A549 (cell line): ENCODE data around the gene ESYT3. TPM values are rescaled to one million over a fixed set of nuclear protein-coding genes. Genes with fewer than 3 reads are reported as not detected.

Experiments
- ATAC-seq, 2 experiments: fragments of 200-7000 bp in 1 of 2; fragments of >200 bp in 1 of 2; cut with Nextera tagmentation in 1 of 2; cut with Tn5 transposase in 1 of 2; 3 replicates each; pipeline versions ENCODE4 v1.8.0 to v1.9.1; 2018 to 2020; ENCODE audit warnings: mild to moderate bottlenecking in 1 of 2, moderate library complexity in 1 of 2
- CTCF ChIA-PET: fragments of 300-600 bp; sonication (Branson Sonifier 250); formaldehyde crosslinking; extraction: SDS; loops from one replicate; lab custom pipeline; 2021; ENCODE audit warnings: antibody characterized with exemption, inconsistent platforms; lab: Yijun Ruan, JAX
- POLR2A ChIA-PET: fragments of 350-600 bp; formaldehyde crosslinking; extraction: SDS; loops from one replicate; lab custom pipeline; 2021; ENCODE audit warnings: antibody characterized with exemption, inconsistent platforms; lab: Yijun Ruan, JAX
- DNase-seq, 2 experiments: peaks; one replicate each; pipeline versions ENCODE4 v3.0.0 to v3.0.0-alpha.2; 2011 to 2016; ENCODE audit warnings: low read depth in 1 of 2, low spot score in 1 of 2
- FAIRE-seq: peaks from 2 replicates; lab custom pipeline; 2011; peaks lifted over from hg19 to GRCh38; lab: Jason Lieb, UNC
- H3K27ac ChIP-seq, 2 experiments: fragments of >200 bp; sonication (Bioruptor Twin); formaldehyde crosslinking; 3 replicates each; pipeline ENCODE4 v1.5.1; 2016 to 2017
- H3K4me1 ChIP-seq: fragments of >200 bp; sonication (Bioruptor Twin); formaldehyde crosslinking; 3 replicates; pipeline ENCODE4 v1.6.1; 2016
- H3K4me2 ChIP-seq: fragments of >200 bp; sonication (Bioruptor Twin); formaldehyde crosslinking; 3 replicates; pipeline ENCODE4 v1.6.1; 2016
- H3K4me3 ChIP-seq: fragments of >200 bp; sonication (Bioruptor Twin); formaldehyde crosslinking; 3 replicates; pipeline ENCODE4 v1.5.1; 2016
- H3K9me3 ChIP-seq: fragments of >200 bp; sonication (Bioruptor Twin); formaldehyde crosslinking; 3 replicates; pipeline ENCODE4 v1.6.1; 2016
- ATOH8 ChIP-seq: fragments of 250-450 bp; sonication (Bioruptor Pico); IDR thresholded peaks from 2 replicates; pipeline ENCODE4 v1.5.0; 2020; ENCODE audit warnings: low read depth, mild to moderate bottlenecking, moderate library complexity
- BHLHE40 ChIP-seq: IDR thresholded peaks from 2 replicates; pipeline ENCODE4 v1.6.1; 2012; ENCODE audit warnings: low read depth, low read length, inconsistent platforms
- CBX8 ChIP-seq: fragments of 200-600 bp; sonication (generic); IDR thresholded peaks from 2 replicates; pipeline ENCODE4 v1.6.1; 2016
- CTCF ChIP-seq: fragments of >200 bp; sonication (Bioruptor Twin); formaldehyde crosslinking; IDR thresholded peaks from 3 replicates; pipeline ENCODE4 v1.5.1; 2016
- EHF ChIP-seq: fragments of 250-450 bp; sonication (Bioruptor Pico); IDR thresholded peaks from 2 replicates; pipeline ENCODE4 v1.5.0; 2020; ENCODE audit warnings: mild to moderate bottlenecking
- GATA3 ChIP-seq: IDR thresholded peaks from 2 replicates; pipeline ENCODE4 v1.6.1; 2012; ENCODE audit warnings: borderline replicate concordance
- HDAC2 ChIP-seq: fragments of 200-600 bp; sonication (generic); IDR thresholded peaks from 2 replicates; pipeline ENCODE4 v1.6.1; 2016
- HES2 ChIP-seq: fragments of >200 bp; sonication (Bioruptor Twin); formaldehyde crosslinking; IDR thresholded peaks from 2 replicates; pipeline ENCODE4 v1.6.1; 2016
- HEYL ChIP-seq: fragments of 250-450 bp; sonication (Bioruptor Pico); IDR thresholded peaks from 2 replicates; pipeline ENCODE4 v1.8.0; 2021; ENCODE audit warnings: mild to moderate bottlenecking, moderate library complexity
- HMGXB4 ChIP-seq: fragments of 250-450 bp; sonication (Bioruptor Pico); IDR thresholded peaks from 2 replicates; pipeline ENCODE4 v1.5.0; 2021; ENCODE audit warnings: mild to moderate bottlenecking, moderate library complexity, borderline replicate concordance
- HOXB5 ChIP-seq: fragments of 250-450 bp; sonication (Bioruptor Pico); IDR thresholded peaks from 2 replicates; pipeline ENCODE4 v1.5.0; 2020; ENCODE audit warnings: mild to moderate bottlenecking, moderate library complexity
- JUN ChIP-seq, 2 experiments: fragments of >200 bp; sonication (Bioruptor Twin); formaldehyde crosslinking; IDR thresholded peaks; 2 replicates in 1 of 2; 3 replicates in 1 of 2; pipeline ENCODE4 v1.6.1; 2016 to 2017
- KDM5A ChIP-seq: fragments of 200-600 bp; sonication (generic); IDR thresholded peaks from 2 replicates; pipeline ENCODE4 v1.6.1; 2016; ENCODE audit warnings: antibody characterized with exemption, mild to moderate bottlenecking
- MAFK ChIP-seq: fragments of 450-650 bp; IDR thresholded peaks from 2 replicates; pipeline ENCODE4 v1.6.1; 2014; ENCODE audit not compliant: partially characterized antibody
- MAX ChIP-seq: IDR thresholded peaks from 2 replicates; pipeline ENCODE4 v1.6.1; 2012
- MAZ ChIP-seq: fragments of 150-350 bp; IDR thresholded peaks from 2 replicates; pipeline ENCODE4 v1.6.1; 2014; ENCODE audit warnings: antibody characterized with exemption, low read depth, low read length, borderline replicate concordance
- MYC ChIP-seq: IDR thresholded peaks from 2 replicates; pipeline ENCODE4 v1.6.1; 2012; ENCODE audit warnings: mild to moderate bottlenecking, inconsistent platforms, low read length, improper control_type of control experiment, borderline replicate concordance
- NFE2L2 ChIP-seq: fragments of 150-350 bp; conservative IDR thresholded peaks from 2 replicates; pipeline ENCODE4 v1.6.1; 2014; ENCODE audit warnings: low read length
- NPAS2 ChIP-seq: fragments of 250-450 bp; sonication (Bioruptor Pico); IDR thresholded peaks from 2 replicates; pipeline ENCODE4 v1.8.0; 2022; ENCODE audit warnings: mild to moderate bottlenecking, moderate library complexity, borderline replicate concordance
- PBX3 ChIP-seq: IDR thresholded peaks from 2 replicates; pipeline ENCODE4 v1.6.1; 2012
- POLR2AphosphoS2 ChIP-seq: conservative IDR thresholded peaks from 2 replicates; pipeline ENCODE4 v1.6.1; 2012; ENCODE audit warnings: low read length, improper control_type of control experiment, inconsistent platforms
- RCOR1 ChIP-seq: fragments of 150-350 bp; IDR thresholded peaks from 2 replicates; pipeline ENCODE4 v1.6.1; 2014; ENCODE audit warnings: antibody characterized with exemption, low read length, low read depth
- RNF2 ChIP-seq: fragments of 200-600 bp; sonication (generic); IDR thresholded peaks from 2 replicates; pipeline ENCODE4 v1.6.1; 2016; ENCODE audit warnings: low read depth, mild to moderate bottlenecking, antibody characterized with exemption, moderate library complexity, borderline replicate concordance
- SREBF2 ChIP-seq: fragments of 450-650 bp; IDR thresholded peaks from 2 replicates; pipeline ENCODE4 v1.6.1; 2014; ENCODE audit warnings: mild to moderate bottlenecking, moderate library complexity
- TFCP2L1 ChIP-seq: fragments of 250-450 bp; sonication (Bioruptor Pico); IDR thresholded peaks from 2 replicates; pipeline ENCODE4 v1.5.0; 2021; ENCODE audit warnings: mild to moderate bottlenecking
- USF2 ChIP-seq: fragments of 450-650 bp; IDR thresholded peaks from 2 replicates; pipeline ENCODE4 v1.6.1; 2014; ENCODE audit warnings: antibody characterized with exemption
- ZC3H11A ChIP-seq: fragments of 450-650 bp; IDR thresholded peaks from 2 replicates; pipeline ENCODE4 v1.6.1; 2014; ENCODE audit warnings: antibody characterized with exemption, mild to moderate bottlenecking
- ZSCAN20 ChIP-seq: fragments of 250-450 bp; sonication (Bioruptor Pico); IDR thresholded peaks from 2 replicates; pipeline ENCODE4 v1.8.0; 2022; ENCODE audit warnings: mild to moderate bottlenecking, moderate library complexity
- WGBS: methylation state at CpG from one replicate; pipeline ENCODE4 v1.1.6; 2017; ENCODE audit errors: missing lambda C conversion rate; 5-methylcytosine and 5-hydroxymethylcytosine counted together
- polyA plus RNA-seq, 4 experiments: library from polyadenylated mRNA; depleted of rRNA in 3 of 4; stranded (reverse); fragments of >200 nt; fragmentation: RNase III in 1 of 4; extraction: RNeasy Plus Mini Kit Qiagen cat#74134 plus additional on column Dnase treatment in 1 of 4; gene quantifications; 2 replicates in 3 of 4; 3 replicates in 1 of 4; pipeline ENCODE4 v1.2.3, GENCODE V29; 2011 to 2017

The ESYT3 gene
- polyA plus RNA-seq, 2 of the 4 experiments (the other 2 are of a cell fraction): 0.92 to 1.7 TPM

- no peak for FAIRE-seq
- CTCF ChIA-PET: interaction anchor here (1.1 to 2.9 kb wide), 5 partner anchors 17 to 515 kb away, joined by 3 to 12 read pairs (median 4); no protein-coding TSS in a partner anchor
Measured at GRCh38 chr3:138400651-138401070, 33.8 kb upstream of the ESYT3 start.

GRCh38 chr3:138401834-138402233, 32.6 kb upstream of the ESYT3 start:
- ChIA-PET CTCF (interaction anchor here (0.7 to 2.9 kb wide), 2 partner anchors 16 to 69 kb away, joined by 3 to 12 read pairs; no protein-coding TSS in a partner anchor), POLR2A (no interaction called here)
- no peak overlapping the region for H3K4me3 ChIP-seq
- ATAC-seq: no peak
- no peak for FAIRE-seq
- no peak for DNase-seq
- no peaks in the 10 kb centered on the region for H3K9me3 ChIP-seq
- 82% methylated on average over 7 of the region's 7 CpGs for WGBS
- H3K4me2 ChIP-seq: no peak overlapping the region
- no peaks in the 10 kb centered on the region for H3K4me1 ChIP-seq
- TF ChIP-seq MAZ: no peak
- no peak for TF ChIP-seq CTCF
- TF ChIP-seq SREBF2: no peak
- no peak for TF ChIP-seq HMGXB4 (CRISPR knock-in tag)
- no peak for TF ChIP-seq POLR2AphosphoS2
- TF ChIP-seq NFE2L2: no peak
- TF ChIP-seq HEYL (CRISPR knock-in tag): no peak
- no peak for TF ChIP-seq TFCP2L1 (CRISPR knock-in tag)
- TF ChIP-seq HDAC2: no peak
- TF ChIP-seq HES2: no peak
- no peak for TF ChIP-seq MAFK
- TF ChIP-seq RCOR1: no peak
- TF ChIP-seq CBX8: no peak
- no peak for TF ChIP-seq RNF2
- no peak for TF ChIP-seq HOXB5 (CRISPR knock-in tag)
- TF ChIP-seq EHF (CRISPR knock-in tag): no peak
- no peak for TF ChIP-seq NPAS2 (CRISPR knock-in tag)
- no peak for TF ChIP-seq MYC
- TF ChIP-seq GATA3: no peak
- no peak overlapping the region for H3K27ac ChIP-seq

More at GRCh38 chr3:138400651-138401070, 33.8 kb upstream of the ESYT3 start:
- no peak overlapping the region for H3K4me2 ChIP-seq
- DNase-seq: no peak
- 85% methylated on average over 2 of the region's 2 CpGs for WGBS
- no peaks in the 10 kb centered on the region for H3K9me3 ChIP-seq
- POLR2A ChIA-PET: no interaction called here
- TF ChIP-seq USF2 (no peak), BHLHE40 (no peak), ZSCAN20 (CRISPR knock-in tag) (no peak), MAFK (no peak), JUN (IDR thresholded peaks at IDR 0.05) (no peak), PBX3 (no peak), RNF2 (no peak), MAX (no peak), MYC (no peak), TFCP2L1 (CRISPR knock-in tag) (no peak), ATOH8 (CRISPR knock-in tag) (no peak), SREBF2 (no peak), NPAS2 (CRISPR knock-in tag) (no peak), KDM5A (no peak), ZC3H11A (no peak), EHF (CRISPR knock-in tag) (no peak)
- H3K4me1 ChIP-seq: no peaks in the 10 kb centered on the region
- no peak overlapping the region for H3K4me3 ChIP-seq
- ATAC-seq: no peak
- no peak overlapping the region for H3K27ac ChIP-seq
